ENCODE results near the gene C2orf68.
"Not testable (repeated sequence)": the region's sequence is repeated elsewhere in the genome, so short reads cannot be mapped to it uniquely, and the experiment has no call there.

Gene C2orf68

DNA sequence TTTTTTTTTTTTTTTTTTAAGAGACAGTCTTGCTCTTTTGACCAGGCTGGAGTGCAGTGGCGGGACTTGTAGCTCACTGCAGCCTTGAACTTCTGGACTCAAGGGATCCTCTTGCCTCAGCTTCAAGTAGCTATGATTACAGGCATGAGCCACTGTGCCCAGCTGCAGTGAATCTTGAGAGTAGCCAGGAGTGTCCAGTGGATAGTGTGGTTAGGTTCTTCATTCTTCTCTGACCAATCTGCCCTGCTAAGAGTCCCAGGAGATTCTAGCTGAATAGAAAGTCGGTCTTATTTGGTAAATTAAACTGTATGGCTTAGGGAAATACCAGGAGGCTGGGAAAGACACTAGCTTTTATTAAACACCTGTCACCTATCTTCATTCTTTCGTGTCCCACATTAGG is 19.4 kb upstream of the C2orf68 start:
- DNase-seq (ENCODE audit: low read depth, low spot score) = no peak

DNA sequence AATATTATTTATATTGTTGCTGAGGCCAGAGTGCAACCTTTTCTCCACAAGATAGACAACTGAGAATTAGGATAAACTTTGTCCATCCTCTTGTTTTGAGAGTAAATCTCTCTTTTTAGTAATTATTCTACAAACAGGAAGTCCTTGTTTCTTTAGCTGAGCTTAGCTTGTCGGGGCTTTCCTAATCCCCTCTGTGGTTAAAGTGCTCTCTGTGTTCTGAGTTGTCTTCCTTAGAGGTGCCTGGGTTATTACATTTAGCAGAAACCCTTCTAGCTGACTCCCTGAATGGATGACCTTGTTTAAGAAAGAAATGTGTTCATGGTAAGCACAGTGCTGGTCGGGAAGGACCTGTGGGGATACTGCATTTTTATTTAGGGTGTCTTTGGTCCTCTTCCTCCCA is 16.8 kb upstream of the C2orf68 start:
- no peak for DNase-seq (ENCODE audit: low read depth, low spot score)

DNA sequence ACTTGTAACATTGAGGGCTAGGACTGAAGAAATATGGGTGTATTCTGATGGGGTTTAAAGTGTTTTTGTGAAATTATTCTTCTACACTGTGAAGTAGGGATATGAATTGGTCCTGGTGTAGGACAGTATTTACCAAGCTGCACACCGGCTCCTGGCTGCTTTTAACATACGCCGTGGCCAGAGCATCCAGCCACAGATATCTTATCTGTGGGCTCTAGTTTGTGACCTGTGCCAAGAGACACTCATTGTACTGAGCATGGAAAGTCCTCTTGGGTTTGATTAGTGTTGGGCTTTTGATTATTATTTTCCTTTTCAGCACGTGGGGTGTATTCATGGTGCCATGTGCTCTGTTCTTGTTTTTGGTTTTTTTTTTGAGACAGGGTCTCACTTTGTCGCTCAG is 12.1 kb upstream of the C2orf68 start:
- no peak for DNase-seq (ENCODE audit: low read depth, low spot score)

DNA sequence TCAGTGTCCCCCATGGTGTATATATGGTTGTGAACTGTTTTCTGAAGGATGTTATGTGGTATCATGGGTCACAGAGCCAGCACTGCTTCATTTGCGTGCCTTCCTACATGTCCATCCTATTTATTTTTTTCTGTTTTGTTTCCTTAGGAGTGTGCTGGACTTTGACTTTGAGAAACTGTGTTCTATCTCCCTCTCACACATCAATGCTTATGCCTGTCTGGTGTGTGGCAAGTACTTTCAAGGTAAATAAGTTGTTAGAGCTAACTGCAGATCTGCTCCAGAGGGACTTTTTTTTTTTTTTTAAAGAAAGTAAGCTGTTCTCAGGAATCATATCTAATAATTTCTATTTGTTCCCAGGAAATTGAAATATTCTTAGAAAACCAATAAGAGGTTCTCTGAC is 9.5 kb upstream of the C2orf68 start:
- no peak for DNase-seq (ENCODE audit: low read depth, low spot score)

DNA sequence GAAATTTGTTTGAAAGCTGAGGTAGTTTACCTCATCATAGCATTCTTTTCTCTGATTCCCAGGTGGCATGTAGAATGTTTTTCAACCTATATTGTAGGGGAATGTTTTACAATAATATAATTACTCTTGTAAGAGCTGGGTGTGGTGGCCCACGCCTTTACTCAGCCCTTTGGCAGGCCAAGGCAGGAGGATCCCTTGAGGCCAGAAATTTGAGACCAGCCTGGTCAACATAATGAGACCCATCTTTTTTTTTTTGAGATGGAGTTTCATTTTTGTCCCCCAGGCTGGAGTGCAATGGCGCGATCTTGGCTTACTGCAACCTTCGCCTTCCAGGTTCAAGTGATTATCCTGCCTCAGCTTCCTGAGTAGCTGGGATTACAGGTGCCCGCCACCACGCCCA is 7.8 kb upstream of the C2orf68 start:
- no peak for DNase-seq (ENCODE audit: low read depth, low spot score)

DNA sequence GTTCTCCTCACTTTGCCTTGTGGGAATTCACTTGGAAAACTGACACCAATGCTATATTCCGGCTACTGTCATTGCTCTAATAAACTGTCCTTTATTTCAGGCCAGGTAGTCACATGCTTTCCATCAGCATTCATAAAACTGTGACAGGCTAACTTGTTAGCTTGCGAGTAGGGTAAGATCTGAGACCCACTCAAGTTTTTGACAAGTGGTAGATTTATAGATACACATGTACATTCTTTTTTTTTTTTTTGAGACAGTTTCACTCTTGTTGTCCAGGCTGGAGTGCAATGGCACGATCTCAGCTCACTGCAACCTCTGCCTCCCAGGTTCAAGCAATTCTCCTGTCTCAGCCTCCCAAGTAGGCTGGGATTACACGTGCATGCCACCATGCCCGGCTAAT is 5.9 kb upstream of the C2orf68 start:
- DNase-seq (ENCODE audit: low read depth, low spot score) = not testable (repeated sequence)

DNA sequence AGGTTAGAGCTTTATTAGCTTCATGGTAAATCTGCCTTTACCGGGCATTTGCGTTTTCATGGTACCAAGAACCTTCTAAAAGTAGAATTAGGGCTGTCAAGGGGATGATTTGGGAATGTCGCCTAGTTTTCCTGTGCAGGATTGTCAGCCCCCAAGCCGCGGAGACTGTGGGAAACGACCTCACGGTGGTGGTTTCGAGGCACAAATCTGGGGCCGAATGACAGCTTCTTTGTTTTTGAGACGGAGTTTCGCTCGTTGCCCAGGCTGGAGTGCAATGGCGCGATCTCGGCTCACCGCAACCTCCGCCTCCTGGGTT is 3.5 kb upstream of the C2orf68 start:
- DNase-seq (ENCODE audit: low read depth, low spot score) = no peak

DNA sequence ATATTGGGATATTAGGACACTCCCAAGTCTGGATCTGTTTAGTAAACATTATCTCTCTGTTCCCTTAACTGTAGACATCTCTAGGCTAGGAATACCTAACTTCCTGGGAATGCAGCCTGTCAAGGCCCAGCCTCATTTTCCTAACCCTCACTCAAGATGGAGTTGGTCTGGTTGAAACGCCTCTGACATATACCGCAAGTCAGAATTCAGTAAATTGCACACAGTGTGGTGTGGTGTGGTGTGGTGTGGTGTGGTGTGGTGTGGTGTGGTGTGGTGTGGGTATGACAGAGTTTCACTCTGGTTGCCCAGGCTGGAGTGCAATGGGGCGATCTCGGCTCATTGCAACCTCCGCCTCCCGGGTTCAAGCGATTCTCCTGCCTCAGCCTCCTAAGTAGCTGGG is 2.9 kb upstream of the C2orf68 start:
- DNase-seq (ENCODE audit: low read depth, low spot score) = not testable (repeated sequence)

DNA sequence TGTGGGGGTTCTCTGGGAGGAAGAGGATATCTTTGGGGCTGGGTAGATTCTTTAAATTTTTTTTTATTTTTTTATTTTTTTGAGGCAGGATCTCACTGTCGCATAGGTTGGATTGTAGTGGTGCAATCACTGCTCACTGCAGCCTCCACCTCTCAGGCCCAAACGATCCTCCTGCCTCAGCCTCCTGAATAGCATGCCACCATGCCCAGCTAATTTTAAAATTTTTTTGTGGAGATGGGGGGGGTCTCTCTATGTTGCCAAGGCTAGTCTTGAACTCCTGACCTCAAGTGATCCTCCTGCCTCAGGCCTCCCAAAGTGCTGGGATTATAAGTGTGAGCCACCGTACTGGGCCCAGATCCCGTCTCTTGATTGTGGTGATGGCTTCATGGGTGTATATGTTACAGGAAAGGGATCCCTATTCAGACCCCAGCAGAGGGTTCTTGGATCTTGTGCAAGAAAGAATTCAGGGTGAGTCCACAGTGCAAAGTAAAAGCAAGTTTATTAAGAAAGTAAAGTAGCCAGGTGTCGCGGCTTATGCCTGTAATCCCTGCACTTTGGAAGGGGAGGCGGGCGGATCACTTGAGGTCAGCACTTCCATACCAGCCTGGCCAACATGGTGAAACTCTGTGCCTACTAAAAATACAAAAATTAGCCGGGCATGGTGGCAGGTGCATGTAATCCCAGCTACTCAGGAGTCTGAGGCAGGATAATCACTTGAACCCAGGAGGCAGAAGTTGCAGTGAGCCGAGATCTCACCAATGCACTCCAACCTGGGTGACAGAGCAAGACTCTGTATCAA is 2.0 kb upstream of the C2orf68 start:
- no peak for DNase-seq (ENCODE audit: low read depth, low spot score)

DNA sequence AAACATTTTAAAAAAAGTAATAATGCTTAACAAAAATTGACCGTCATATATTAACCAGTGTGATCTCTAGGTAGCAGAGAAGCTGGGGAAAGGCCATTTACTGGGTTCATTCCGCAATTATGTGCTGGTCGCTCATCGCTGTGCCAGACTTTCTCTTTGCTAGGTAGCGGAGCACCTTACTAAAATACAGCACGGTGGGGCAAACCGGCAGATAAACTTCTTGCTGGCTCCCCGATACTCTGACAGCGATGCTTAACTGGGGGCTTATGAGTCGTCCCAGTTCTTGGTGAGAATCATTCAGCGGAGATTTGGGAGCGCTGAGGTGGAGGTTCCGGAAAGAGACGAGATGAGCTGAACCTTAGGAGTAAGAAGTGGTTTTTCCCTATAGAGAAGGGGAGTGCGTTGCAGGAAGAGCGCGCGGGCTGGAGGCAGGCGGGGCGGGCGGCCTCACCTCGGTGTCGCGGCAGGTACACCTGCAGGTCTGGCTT is 605 bp downstream of the C2orf68 start:
- no peak for DNase-seq (ENCODE audit: low read depth, low spot score)

DNA sequence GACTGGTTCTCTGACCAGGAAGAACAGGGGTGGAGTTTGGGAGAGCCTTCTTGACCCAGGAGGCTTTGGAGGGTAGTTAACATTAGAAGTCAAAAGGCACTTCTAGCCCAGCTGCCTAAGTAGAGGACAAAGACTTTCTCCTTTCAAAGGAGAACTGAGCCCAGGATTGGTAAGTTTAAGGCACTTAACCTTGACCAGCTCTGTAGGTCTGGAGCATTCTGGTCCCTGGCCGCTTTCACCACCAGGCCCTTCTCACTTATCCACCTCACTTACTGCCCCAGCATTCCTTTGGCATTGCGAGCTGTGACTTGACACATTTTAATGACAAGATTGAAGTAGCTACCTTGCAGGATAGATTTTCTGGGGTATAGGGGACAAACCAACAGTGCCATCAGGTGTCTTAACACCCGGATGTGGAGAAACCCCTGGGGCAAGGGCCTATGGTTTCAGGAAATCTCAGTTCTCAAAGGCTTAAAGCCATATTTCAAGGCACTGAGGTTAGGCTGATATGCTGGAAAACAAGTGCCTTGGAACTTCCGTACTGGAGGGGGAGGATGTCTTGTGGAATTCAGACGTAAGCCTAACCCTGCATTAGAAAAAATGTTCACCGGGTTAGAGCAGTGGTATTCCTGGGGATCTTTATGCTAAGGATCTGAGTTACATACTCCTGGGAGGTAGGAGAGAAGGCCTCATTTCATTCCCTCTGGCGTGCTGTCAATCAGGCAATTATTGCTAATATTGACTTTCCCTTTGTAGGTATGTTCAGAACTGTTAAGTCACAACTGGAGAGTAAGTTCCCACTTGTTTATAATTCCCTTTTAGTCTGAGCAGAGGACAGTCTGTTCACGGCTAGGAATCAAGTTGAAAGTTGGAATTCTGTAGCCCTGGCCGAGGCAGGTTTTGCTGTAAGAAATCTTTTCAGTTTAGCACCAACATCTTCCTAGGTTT is 4.3 kb downstream of the C2orf68 start:
- no peak for DNase-seq (ENCODE audit: low read depth, low spot score)

DNA sequence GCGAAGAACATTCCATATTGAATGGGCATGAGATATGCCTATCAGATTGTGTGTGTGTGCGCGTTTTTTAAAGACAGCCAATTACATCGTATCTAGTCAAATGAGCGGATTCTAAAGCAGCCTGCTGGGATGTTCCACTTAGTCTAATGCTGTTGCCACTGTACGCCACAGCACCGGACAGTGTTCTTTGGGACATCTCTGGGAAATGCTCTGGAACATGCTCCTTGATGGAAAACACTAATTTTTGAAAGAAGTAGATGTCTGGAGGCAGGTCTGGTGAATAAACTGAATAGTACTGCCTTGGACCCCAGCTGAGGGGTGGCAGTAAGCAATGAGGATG is 5.8 kb downstream of the C2orf68 start:
- no peak for DNase-seq (ENCODE audit: low read depth, low spot score)

DNA sequence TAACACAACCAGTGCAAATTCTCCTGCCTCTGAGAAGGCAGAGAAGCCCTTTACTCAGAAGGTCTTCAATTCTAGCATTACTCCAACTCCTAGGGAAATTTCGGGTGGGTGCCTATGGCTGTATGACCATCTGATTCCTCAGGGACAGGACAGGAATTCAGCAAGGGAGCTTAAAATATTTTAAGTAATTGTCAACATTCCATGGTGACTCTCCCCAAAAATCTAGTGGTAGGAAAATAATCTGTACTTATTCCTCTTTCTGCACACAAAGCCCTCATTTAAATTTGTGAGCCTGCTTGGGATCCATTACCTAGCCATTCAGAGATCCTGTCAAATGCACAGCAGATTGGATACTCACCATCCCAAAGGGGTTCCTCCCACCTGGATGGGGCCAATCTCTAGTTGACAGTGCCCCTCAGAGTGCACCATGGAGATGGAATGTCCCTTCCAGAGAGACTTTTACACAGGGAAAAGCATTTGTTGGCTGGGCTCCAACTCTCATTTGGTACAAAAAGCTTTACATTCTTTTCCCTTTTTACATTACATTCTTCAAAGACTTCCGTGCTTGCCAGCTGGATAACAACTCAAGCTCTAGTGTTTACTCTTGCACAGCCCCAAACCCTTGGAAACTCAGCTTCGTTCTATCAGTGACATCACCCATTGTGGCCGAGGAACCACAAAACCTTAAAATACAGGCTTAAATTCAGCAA is 6.3 kb downstream of the C2orf68 start:
- no peak for DNase-seq (ENCODE audit: low read depth, low spot score)

DNA sequence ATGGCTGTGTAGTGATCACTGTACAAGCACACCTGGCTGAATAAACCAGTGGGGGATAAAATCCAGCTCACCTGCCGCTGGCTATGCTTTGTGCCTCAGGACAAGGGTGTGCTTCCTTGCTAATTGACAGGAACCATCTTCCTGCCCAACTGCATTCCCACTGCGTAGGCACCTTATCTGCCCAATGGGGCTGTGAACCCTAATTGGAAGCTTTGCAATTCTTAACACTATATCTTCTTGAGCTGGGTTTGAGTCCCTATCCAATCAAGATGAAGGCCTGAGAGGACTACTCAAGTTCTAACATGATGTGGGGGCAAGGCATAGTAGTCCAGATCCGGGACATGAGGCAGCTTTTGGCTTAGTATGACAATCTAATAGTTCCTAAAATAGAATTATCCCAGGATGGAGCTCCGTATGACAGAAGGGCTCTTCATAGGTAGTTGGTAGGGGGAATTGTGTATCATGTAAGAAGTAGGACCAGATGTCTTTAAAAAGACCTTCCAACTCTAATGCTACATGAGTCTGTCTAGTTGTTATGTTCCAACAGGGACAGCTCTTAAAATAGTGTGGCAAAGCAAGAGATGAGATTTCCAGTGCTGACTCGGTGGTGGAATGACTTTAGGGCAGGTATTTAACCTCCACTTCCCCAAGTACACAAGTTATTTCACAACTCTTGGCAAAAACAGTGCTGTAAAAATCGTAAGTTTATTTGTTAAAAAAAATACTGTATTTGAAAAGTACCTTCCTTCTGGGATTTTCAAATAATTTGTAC is 7.1 kb downstream of the C2orf68 start:
- no peak for DNase-seq (ENCODE audit: low read depth, low spot score)

DNA sequence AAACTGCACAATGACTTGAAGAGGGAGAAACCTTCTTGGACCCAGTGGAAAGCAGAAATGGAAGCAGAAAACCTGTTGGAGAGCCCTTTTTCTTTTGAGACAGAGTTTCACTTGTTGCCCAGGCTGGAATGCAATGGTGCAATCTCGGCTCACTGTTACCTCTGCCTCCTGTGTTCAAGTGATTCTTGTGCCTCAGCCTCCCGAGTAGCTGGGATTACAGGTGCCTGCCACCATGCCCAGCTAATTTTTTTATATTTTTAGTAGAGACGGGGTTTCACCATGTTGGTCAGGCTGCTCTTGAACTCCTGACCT is 7.8 kb downstream of the C2orf68 start:
- DNase-seq (ENCODE audit: low read depth, low spot score) = not testable (repeated sequence)

DNA sequence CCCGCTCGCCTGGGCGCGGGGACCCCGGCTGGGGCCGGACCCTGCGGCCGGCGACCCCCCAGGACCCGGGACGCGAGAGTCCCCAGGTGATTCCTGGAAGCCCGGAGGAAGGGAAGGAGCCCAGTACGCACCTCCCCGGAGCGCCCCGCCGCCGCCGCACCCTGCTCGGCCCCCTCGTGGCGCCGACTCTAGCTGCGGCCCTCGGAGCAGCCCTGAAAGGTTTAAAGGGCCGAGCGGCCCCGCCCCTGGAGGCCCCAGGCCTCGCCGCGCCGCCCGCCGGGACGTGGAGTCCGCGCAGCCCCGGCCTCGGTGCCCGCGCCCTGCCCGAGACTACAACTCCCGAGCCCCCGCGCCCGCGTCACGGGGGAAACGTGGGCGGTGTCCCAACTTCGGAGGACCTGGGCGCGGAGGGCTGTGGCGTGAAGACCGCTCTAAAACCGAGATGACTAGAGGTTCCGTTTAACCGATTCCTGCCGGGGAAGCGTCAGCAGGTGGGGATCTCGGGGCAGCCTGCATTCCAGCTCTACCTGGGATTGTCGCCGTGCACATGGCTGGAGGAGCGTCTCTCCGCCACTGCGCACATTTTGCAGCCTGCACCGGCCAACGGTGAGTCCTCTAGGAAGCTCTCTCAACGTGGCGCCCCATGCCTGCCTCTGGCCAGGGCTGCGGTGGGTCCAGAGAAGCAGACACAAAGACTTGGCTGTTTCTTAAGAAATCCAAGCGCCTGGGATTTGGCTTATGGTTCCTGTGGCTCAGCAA is 9.2 kb downstream of the C2orf68 start, which contains the start of gene TMEM150A:
TMEM150A (minus strand) TSS at position 223 of the 759 bp plus-strand sequence. CDS start 750 bp downstream, outside the sequence.
- DNase-seq (ENCODE audit: low read depth, low spot score) = peak; percentile 76

DNA sequence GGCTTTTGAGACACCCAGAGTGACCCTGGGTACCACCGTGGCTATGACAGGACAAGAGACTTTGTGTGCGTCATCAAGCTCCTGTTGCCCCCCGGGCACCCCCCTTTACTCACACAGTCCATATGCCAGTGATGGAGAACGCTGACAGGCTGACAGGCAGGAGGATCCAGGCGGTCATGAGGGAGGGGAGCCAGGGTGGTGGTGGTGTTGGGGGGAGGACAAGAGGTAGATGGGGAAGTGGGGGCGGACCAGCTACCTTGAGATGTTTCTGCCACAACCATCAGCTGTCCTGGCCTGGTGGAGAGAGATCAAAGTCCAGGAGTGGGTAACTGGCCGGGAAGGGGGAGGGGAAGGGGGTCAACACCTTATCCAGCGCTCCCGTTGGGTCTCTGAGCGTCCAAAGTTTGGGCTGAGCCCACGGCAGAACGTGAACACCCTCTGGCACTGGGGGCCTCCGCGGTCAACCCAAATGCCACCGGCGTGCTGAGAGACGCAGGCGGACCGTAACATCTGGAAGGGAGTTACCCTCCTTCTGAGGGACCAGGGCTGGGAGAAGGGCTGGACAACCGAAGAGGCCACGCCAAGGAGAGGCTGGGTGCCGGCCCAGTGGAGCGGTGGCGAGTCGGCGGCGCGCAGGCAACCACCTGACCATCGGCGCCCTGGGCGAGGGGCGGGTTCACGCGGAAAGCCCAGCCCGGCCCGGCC is 9.9 kb downstream of the C2orf68 start:
- no peak for DNase-seq (ENCODE audit: low read depth, low spot score)

DNA sequence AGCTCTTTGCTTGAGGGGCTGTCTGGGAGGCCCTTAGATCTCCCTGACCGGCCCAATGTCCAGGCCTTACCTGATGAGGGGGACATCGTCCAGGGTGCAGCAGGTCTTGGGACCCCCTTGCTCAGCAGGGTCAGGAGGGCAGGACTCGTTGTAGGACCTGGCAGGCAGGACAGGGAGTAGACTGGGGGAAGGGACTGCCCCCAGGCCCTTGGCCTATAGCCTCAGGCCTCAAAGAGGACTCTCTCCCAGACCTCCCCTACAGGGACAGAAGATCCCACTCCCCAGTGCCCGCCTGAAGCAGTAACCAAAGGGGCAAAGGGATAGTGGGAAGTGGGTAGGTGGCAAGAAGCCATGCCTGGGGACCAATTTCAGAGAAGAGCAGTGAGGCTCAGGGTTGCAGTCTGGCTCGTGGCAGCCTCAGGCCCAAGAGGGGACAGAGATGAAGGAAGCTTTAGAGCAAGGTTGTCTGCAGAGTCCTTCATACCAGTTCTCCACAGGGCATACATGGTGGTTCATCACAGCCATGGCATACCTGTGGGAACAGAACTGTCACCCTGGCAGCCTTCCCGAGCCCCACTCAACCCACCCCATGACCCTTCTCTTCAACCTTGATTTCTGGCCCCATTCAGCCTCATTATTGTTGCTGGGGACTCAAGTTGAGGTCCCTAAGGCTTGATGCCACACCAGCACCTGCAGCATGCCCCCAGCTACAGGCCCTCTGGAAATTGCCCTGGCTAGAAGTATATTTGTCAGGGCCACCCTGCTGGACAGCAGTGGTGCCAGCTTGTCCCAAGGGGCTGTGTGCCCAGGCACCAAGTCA is 10.7 kb downstream of the C2orf68 start:
- DNase-seq (ENCODE audit: low read depth, low spot score) = no peak

DNA sequence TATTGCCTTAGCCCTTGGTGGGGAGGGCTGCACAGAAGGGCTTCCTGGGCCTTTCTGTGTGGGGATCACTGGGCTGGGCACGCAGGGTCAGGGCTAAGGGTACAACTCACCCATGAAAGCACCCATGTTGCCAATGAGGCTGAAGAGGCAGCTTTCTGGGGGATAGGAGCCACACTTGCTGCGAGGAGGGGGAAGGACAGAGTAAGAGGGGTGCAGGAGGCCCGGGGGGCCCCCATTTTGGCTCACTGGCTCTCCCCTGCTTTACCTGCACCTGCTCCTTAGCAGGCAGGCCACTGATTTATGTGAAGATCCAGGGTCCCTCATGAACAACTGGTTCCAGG is 11.7 kb downstream of the C2orf68 start:
- no peak for DNase-seq (ENCODE audit: low read depth, low spot score)

All from activated naive CD8-positive, alpha-beta T cell treated with anti-CD3 and anti-CD28 coated beads, Interleukin-2, amount 50 U/mL, for 16 hours (primary cell).